GM19372 (cell line): Measurements from ENCODE around the gene CTCF.
"Not testable (repeated sequence)": the region's sequence is repeated elsewhere in the genome, so short reads cannot be mapped to it uniquely, and the experiment has no call there.

ENCODE experiments used
- ATAC-seq: cut with Tn5 transposase; IDR thresholded peaks from one replicate; pipeline ENCODE4 v1.9.1; 2021; ENCODE audit warnings: mild to moderate bottlenecking, low read depth, moderate library complexity; ENCODE audit not compliant: unreplicated experiment

CTCF gene

DNA sequence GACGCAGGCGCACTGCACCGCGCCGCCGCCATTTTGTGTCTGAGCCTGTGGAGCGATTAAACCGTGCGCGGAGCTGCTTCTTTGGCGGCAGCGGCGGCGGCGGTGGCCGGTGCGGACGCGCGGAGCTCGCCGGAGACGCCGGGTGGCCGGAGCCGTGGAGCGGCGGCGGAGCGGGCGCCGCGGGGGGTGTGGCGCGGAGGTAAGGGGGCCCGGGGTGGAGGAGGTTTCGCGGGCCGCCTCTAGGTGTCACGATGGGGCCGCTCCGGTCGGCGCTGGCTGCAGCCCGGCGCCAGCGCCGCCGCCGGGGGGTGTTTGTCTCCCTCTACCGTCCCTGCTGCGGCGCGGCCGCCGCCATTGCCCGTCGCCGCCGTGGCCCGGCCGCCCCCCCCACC lies at the start of gene CTCF:
Gene CTCF (plus strand): TSS at position 1 of the 392 bp plus-strand sequence. CDS start 48,307 bp downstream, outside the sequence.
- peak; percentile 46 for ATAC-seq

DNA sequence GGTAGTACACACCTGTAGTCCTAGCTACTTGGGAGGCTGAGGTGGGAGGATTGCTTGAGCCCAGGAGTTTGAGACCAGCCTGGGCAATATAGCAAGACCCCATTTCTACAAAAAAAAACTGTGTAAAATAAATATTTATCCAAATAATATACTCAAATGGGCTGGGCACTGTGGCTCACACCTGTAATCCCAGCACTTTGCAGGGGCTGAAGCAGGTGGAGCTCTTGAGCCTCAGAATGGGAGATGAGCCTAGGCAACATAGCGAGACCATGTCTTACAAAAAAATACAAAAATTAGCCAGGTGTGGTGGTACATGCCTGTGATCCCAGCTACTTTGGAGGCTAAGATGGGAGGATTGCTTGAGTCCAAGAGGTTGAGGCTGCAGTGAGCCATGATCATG lies 48.4 kb upstream of the CTCF start:
- ATAC-seq, result not testable (repeated sequence)

DNA sequence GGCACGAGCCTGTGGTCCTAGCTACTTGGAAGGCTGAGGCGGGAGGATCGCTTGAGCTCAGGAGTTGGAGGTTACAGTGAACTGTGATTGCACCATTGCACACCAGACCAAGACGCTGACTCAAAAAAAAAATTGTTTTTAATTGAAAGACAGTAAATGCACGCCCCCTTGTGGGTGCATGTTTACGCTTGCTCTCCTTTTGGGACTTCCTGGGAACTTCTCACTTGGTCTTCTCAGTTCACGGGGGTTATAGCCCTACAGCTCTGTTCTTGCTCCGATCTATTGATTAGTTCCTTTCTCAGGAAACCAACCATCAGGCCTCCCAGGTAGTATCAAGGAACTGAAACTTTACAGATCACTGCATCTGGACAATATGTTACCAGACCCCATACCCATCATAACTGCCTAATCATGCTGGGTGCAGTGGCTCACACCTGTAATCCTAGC lies 47.9 kb upstream of the CTCF start:
- no peak for ATAC-seq

- no peak for ATAC-seq
Observed at GRCh38 chr16:67516296-67517154, 45.8 kb upstream of the CTCF start.

GRCh38 chr16:67517155-67517445 lies 45.2 kb upstream of the CTCF start:
- ATAC-seq, result no peak

DNA sequence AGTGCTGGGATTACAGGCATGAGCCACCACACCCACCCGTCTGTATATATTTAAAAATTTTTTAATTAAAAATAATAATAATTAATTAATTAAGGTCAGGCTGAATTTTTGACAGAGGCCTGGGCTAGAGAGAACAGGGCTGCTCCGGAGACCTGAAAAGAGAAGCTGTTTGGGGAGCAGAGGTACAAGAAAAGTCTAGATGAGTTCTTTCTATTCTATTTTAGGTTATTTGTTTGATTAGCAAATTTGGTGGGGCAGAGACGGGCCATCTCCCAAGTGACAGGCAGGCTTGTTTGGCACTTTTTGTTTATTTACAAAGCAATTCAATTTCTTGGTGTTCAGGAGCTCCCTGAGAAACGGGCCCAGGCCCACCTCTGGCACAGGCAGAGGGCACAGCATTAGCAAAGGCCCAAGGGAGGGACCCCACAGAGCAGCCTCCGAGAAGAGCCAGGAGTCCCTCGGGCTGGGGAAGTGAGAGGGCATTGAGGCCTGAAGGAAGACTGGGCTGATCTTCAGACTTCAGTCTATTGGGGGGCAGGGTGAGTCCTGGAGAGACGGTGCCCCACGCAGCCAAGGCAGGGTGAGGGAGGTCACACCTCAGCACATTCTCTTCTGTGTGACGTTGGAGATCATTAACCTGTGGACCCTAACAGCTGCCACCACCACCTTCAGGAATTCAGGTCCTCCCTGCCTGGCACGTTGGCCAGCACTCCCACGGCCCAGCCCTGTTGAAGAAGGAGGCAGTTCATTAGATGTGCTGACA lies 44.5 kb upstream of the CTCF start:
- no peak for ATAC-seq

DNA sequence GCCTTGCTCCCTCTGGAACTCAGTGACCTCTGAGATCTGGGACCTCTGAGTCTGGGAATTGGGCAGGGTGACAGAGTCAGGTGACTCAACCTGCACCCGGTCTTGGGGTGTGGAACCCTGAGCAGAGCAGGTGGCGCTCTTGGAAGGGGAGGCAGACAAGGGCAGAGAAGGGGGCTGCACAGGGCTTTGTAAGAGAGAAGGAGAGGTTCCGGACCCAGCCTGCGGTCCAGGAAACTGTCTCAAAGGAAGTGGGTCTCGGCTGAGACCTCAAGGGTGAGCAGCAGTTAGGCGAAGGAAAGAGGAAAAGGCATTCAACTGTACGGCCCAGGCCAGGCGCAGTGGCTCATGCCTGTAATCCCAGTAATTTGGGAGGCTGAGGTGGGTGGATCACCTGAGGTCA lies 43.6 kb upstream of the CTCF start:
- ATAC-seq, result no peak

GRCh38 chr16:67519242-67519641 lies 43.1 kb upstream of the CTCF start:
- no peak for ATAC-seq

DNA sequence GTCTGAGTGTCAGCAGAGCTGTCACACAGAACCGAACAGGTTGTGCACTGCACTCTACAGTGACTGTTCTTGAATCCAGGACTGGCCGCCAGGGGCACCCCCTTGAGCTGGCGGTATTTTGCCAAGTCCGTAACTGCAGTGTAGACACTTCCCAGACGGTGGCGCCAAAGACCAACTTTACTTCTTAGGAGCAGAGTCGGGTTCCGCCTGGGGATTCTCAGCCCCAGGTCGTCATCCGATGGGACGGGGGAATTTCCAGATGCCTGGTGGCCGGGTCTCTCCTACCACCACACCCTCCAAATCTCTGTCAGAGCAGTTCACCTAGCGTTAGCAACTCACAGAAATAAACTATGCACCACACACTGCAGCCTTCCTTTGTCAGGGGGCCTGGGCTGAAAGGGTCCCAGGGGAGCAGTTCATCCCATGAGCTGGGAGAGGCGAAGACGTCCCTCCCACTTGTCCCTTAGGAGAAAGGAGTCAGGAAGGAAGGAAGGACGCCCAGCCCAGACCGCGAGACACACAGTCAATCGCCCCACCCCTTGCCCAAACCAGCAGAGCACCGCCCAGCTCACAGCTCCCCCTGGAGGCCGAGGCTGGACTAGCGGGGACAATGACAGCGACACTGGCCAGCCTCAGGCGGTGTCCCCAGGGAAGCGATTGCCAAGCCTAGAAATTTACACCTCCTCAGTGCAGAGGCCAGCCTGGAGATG lies 41.1 kb upstream of the CTCF start:
- ATAC-seq, result peak; percentile 68

DNA sequence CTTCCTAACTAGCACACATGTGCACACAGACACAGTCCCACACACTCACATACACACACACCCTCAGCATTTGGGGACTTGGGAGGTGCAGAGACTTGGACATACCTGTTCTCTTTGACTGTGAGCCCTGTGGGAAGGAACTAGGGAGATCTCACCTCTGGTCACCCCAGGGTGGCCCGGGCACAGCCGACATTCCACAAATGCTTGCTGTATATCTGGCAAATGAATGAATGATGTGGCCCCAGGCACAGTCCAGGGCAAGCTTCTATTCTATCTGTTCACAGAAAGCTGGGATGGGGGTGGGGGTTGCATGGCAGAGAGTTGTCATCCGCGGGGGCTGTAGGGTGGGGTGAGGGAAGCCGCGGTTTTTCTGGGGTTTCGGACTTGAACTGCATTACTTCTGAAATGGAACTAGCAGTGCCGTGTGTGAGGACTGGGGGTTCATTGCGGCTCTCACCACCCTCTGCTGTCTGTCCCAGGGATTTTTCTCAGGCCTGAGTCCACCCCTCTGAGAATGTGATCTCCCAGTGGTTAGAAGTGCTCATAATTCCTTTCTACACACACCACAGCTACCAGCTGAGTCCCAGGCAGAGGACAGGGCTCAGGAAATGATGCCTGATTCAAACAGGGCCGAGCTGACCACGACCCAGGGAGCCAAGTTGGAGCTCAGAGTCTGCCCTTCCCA lies 37.0 kb upstream of the CTCF start:
- ATAC-seq, result no peak

DNA sequence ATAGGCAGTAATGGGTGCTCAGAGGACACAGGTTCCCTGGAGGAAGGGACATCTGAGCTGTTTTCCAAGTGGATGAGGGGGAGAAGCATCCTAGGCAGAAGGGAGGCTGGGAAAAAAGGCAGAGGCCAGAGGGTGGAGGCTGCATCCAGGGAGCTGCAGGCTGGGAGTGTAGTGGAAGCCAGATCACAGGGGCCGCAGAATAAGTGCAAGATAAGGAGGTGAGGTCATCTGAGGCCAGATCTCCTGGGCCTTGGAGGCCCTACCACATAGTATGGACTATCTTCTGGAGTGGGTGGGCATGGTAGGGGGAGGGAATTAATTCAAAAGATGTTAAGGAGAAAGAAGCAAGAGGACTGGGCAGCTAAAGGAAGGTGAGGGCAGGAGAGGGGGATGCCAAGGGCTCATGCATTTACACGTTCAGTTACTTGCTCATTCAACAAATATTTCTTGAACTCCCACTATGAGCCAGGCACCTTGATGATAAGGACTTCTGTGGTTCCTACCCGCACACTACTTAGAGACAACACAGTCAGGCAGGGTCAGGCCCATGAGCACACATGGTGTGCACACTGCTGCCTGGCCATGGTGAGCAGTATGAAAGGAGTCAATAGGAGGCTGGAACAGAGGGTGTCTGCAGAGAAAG lies 36.1 kb upstream of the CTCF start:
- no peak for ATAC-seq

- ATAC-seq, result no peak
Observed at GRCh38 chr16:67528222-67528869, 34.0 kb upstream of the CTCF start, which contains the start of gene RIPOR1. Gene RIPOR1, plus strand, starts transcription at chr16:67528829. Its CDS starts 9,618 bp downstream, at chr16:67538447.

DNA sequence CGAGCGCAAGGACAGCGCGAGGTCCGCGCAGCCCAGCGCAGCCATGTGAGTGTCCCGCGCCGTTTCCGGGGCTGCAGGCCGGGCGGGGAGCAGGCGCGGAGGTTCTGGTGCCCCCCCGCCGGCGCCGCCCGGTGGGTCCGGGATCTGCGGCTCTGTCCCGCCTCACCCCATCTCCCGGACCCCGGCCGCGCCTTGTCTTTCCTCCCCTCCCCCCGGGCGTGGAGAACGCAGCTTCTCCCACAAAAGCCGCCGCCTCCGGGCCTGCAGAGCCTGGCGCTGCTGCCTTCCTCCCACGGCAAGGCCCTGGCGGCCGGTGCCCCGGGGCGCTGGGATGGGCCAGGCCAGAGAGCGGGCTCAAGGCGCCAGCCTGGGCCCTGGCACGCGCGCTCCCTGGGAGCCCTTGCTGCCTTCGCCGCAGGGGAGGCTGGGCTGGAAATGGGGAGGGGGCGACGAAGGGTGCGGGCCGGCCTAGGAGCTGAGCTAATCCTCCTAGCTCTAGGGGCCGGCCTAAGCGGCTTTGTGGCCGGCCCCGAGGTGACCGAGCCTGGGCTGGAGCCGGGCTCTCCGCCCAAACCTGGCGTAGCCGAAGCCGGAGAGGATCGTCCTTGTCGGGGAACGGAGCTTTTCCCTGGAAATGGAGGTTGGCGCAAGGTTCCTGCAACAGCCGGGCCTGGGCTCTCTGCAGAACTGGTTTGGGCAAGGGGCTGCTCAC lies 33.3 kb upstream of the CTCF start:
- no peak for ATAC-seq

DNA sequence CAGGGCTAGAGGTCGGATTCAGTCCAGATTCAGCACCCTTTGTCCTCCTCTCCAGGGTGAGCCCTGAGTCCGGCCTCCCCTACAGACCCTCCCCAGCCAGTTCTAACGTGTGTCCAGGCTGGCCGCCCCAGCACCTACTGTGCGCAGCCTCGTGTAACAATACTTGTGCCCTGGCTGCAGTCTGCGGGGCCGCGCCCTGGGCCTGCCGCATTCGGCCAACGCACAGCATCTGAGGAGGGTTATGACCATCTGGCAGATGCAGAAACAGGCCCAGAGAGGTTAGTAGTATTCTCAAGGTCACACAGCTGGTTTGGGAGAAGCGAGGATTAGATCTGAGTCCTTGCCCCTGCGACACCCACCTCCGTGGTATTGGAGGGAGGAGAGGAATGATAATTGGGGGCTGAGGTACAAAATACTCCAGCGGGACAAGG lies 32.7 kb upstream of the CTCF start:
- no peak for ATAC-seq

DNA sequence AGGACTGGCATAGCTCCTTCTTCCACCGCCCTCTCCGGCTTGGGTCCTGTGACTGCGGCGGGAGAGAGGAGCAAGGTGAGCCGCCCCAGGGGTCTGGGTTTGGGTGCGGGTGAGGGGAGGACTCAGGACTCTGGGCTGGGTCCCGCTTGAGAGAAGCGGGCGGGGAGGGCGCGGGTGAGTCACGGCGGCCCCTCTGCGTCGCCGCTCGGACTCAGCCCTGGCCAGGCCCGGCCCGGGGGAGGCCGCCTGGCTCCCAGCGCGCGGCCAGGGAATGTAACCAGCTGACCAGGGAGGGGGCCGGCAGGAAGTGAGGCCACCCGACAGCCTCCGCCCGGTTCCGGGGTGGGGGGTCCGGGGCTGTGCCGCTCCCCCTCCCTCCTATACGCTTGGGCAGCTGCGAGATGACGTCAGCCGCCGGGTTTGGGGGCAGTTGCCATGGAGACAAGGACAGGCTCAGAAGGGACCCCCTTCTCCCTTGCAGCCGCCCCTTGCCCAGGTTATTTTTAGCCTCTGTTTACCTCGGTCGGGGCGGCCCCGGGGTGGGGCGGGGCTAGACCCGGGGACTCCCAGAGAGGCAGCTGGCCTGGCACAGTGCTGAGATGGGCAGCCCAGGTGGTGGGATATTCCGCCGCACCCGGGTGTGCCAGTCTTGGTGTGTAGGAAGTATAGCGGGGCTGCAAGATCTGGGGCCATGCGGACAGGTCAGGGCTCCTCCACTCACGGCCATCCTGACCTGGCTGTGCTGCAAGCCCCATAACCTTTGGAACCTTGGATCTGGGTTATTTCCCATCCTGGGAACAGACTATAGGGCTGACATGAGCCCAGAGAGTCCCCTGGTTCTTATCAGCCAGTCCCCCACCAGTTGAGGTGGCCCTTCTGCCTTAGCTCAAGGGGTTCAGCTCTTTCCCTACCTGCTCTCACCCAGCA lies 32.0 kb upstream of the CTCF start:
- ATAC-seq, result no peak

DNA sequence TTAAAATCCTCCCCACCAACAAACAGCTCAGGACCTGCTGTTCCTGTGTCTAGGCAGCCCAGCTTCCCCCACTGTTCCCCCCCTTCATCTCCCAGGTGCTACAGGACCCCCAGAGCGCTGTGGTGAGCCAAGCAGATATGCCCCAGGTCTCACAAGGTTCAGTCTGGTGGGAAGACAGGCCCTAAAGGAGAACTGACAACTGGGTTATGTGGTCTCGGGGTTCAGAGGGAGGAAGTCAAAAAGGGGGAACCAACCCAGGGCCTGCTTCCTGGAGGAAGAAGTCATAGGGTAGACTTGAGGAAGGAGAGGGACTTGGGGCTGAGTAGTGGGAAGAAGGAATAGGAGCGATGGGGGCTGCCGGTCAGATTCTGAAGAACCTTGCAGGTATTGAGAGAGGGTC lies 31.1 kb upstream of the CTCF start:
- no peak for ATAC-seq

DNA sequence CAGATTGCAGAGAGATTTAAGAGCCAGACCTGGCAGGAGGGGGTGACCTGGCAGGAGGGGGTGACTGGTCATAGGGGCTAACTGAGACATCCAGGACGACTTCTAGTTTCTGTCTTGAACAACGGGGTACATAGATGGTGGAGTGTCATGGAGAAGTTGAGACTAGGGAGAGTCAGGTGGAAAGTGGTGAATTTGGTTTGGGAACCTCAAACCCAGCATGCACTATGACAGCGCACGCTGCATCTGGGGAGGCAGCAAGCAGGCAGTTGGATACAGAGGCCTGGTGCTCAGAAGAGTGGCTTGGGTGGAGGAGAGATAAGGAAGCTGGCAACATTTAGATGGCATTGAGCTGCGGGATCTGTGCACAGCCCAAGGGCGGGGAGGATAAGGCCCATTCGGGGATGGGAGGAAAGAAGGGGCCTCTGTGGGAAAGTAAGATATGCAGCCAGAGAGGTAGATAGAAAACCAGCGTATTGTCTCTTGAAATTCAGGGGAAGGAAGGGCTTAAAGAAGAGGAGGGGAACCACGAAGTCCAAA lies 29.2 kb upstream of the CTCF start:
- no peak for ATAC-seq

DNA sequence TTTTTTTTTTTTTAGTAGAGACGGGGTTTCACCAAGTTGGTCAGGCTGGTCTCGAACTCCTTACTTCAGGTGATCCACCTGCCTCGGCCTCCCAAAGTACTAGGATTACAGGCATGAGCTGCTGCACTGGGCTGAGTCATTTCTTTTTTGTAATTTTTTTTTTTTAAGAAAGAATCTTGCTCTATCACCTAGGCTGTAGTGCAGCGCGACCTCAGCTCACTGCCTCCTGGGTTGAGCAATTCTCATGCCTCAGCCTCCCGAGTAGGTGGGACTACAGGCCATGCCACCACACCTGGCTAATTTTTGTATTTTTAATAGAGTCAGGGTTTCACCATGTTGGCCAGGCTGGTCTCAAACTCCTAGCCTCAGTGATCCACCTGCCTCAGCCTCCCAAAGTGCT lies 28.3 kb upstream of the CTCF start:
- ATAC-seq, result not testable (repeated sequence)
